ENCODE results near the gene SRP72.

Gene SRP72

GRCh38 chr4:56544573-56545131 lies 77.2 kb downstream of the SRP72 start:
- no peak for FAIRE-seq
- peak; percentile 74 for DNase-seq (ENCODE audit: low spot score)

- no peak for FAIRE-seq
- no peak for DNase-seq (ENCODE audit: low spot score)
These were observed 83.2 kb downstream of the SRP72 start for GRCh38 chr4:56550642-56551041.

- no peak for DNase-seq (ENCODE audit: low spot score)
- FAIRE-seq, result no peak
These were observed 84.1 kb downstream of the SRP72 start for GRCh38 chr4:56551516-56551915.

GRCh38 chr4:56552273-56552672 lies 84.9 kb downstream of the SRP72 start:
- DNase-seq (ENCODE audit: low spot score) (no peak), FAIRE-seq (no peak)

All from RCC 7860 (cell line).